CD14-positive monocyte (primary cell): ENCODE data around the gene H19. TPM values are rescaled to one million over a fixed set of nuclear protein-coding genes. Genes with fewer than 3 reads are reported as not detected.

ENCODE experiments used
- DNase-seq, 3 donors: peaks; one replicate each; pipeline ENCODE4 v3.0.0-alpha.2; 2011 to 2022
- H2AFZ ChIP-seq: 2 replicates; pipeline ENCODE4 v1.6.0; 2012; ENCODE audit warnings: mild to moderate bottlenecking, low read depth, low read length, inconsistent platforms; ENCODE audit not compliant: insufficient read depth, poor library complexity, severe bottlenecking
- H3K27ac ChIP-seq, 2 donors: 1 replicate in 1 of 2; 2 replicates in 1 of 2; pipeline ENCODE4 v1.5.1; 2012 to 2013; ENCODE audit warnings: low read length in 2 of 2, control low read depth in 1 of 2, inconsistent platforms in 1 of 2, low read depth in 1 of 2, mild to moderate bottlenecking in 1 of 2
- H3K27me3 ChIP-seq, 2 donors: one replicate each; pipeline versions ENCODE4 v1.6.0 to v1.6.1; 2011 to 2013; ENCODE audit warnings: low read length in 2 of 2; ENCODE audit not compliant: control insufficient read depth in 2 of 2, insufficient read depth in 2 of 2
- H3K36me3 ChIP-seq, 2 donors: replicated peaks in 1 of 2; 1 replicate in 1 of 2; 2 replicates in 1 of 2; pipeline versions ENCODE4 v1.5.1 to v1.6.1; 2012 to 2013; ENCODE audit warnings: low read length in 2 of 2, control low read depth in 1 of 2, inconsistent platforms in 1 of 2, mild to moderate bottlenecking in 1 of 2; ENCODE audit not compliant: insufficient read depth in 2 of 2, control insufficient read depth in 1 of 2
- H3K4me1 ChIP-seq, 2 donors: 1 replicate in 1 of 2; 2 replicates in 1 of 2; pipeline versions ENCODE4 v1.5.1 to v1.6.1; 2012 to 2013; ENCODE audit warnings: low read length in 2 of 2, control low read depth in 1 of 2, inconsistent platforms in 1 of 2, mild to moderate bottlenecking in 1 of 2, moderate library complexity in 1 of 2; ENCODE audit not compliant: insufficient read depth in 2 of 2, control insufficient read depth in 1 of 2
- H3K4me2 ChIP-seq: replicated peaks from 2 replicates; pipeline ENCODE3; 2012; ENCODE audit warnings: low read length, moderate library complexity, mild to moderate bottlenecking; ENCODE audit not compliant: poor library complexity, severe bottlenecking; ENCODE audit errors: extremely low read depth
- H3K4me3 ChIP-seq, 3 experiments: fragments of 200-600 bp in 1 of 3; sonication (generic) in 1 of 3; replicated peaks in 1 of 3; 1 replicate in 2 of 3; 2 replicates in 1 of 3; pipeline ENCODE4 v1.5.1; 2011 to 2013; ENCODE audit warnings: low read length in 3 of 3, mild to moderate bottlenecking in 3 of 3, control low read depth in 2 of 3, low read depth in 2 of 3, inconsistent platforms in 1 of 3, moderate library complexity in 1 of 3
- H3K79me2 ChIP-seq: 2 replicates; pipeline ENCODE4 v1.6.0; 2012; ENCODE audit warnings: mild to moderate bottlenecking, control low read depth, inconsistent platforms, low read length, moderate library complexity; ENCODE audit not compliant: insufficient read depth
- H3K9ac ChIP-seq: 2 replicates; pipeline ENCODE4 v1.6.0; 2017; ENCODE audit warnings: low read length, mild to moderate bottlenecking; ENCODE audit not compliant: insufficient read depth, poor library complexity, severe bottlenecking
- H3K9me3 ChIP-seq, 2 donors: replicated peaks in 1 of 2; 1 replicate in 1 of 2; 2 replicates in 1 of 2; pipeline versions ENCODE4 v1.5.1 to v1.6.1; 2012 to 2013; ENCODE audit warnings: low read length in 2 of 2, control low read depth in 1 of 2; ENCODE audit not compliant: control insufficient read depth in 1 of 2, insufficient read depth in 1 of 2
- H4K20me1 ChIP-seq: 2 replicates; pipeline ENCODE4 v1.6.0; 2012; ENCODE audit warnings: mild to moderate bottlenecking, low read length, control low read depth, moderate library complexity; ENCODE audit not compliant: insufficient read depth
- H3K27ac Mint-ChIP-seq, 7 donors: one replicate each; pipeline ENCODE4 v1.8.0; 2020; ENCODE audit warnings: mild to moderate bottlenecking in 7 of 7, mixed read lengths in 7 of 7, moderate library complexity in 6 of 7, inconsistent platforms in 2 of 7
- H3K27me3 Mint-ChIP-seq, 3 donors: one replicate each; pipeline ENCODE4 v1.8.0; 2021 to 2022; ENCODE audit warnings: low read depth in 3 of 3, mild to moderate bottlenecking in 3 of 3, mixed read lengths in 3 of 3, moderate library complexity in 3 of 3, inconsistent platforms in 1 of 3
- H3K36me3 Mint-ChIP-seq, 2 donors: one replicate each; pipeline ENCODE4 v1.8.0; 2020; ENCODE audit warnings: mixed read lengths in 2 of 2, inconsistent platforms in 1 of 2, mild to moderate bottlenecking in 1 of 2
- H3K4me1 Mint-ChIP-seq: one replicate; pipeline ENCODE4 v1.8.0; 2020; ENCODE audit warnings: mild to moderate bottlenecking, mixed read lengths
- H3K4me3 Mint-ChIP-seq, 2 donors: one replicate each; pipeline ENCODE4 v1.8.0; 2020; ENCODE audit warnings: mild to moderate bottlenecking in 2 of 2, mixed read lengths in 2 of 2, moderate library complexity in 1 of 2
- H3K9me3 Mint-ChIP-seq, 7 donors: one replicate each; pipeline ENCODE4 v1.8.0; 2020 to 2022; ENCODE audit warnings: mixed read lengths in 7 of 7, mild to moderate bottlenecking in 6 of 7, moderate library complexity in 6 of 7, inconsistent platforms in 2 of 7
- CTCF ChIP-seq: fragments of 200-600 bp; IDR thresholded peaks from one replicate; pipeline ENCODE4 v1.8.0; 2022; ENCODE audit warnings: antibody characterized with exemption, mild to moderate bottlenecking
- WGBS: methylation state at CpG from one replicate; pipeline ENCODE4 v1.1.5; 2013; ENCODE audit warnings: missing lambda C conversion rate; ENCODE audit not compliant: insufficient coverage; 5-methylcytosine and 5-hydroxymethylcytosine counted together
- intact Hi-C, 2 donors: fragments of 100-400 bp; cut with micrococcal nuclease; formaldehyde crosslinking; loops; one replicate each; pipeline versions ENCODE4 v1.15.0 to v1.15.1; 2023
- polyA plus RNA-seq, 3 donors: library from polyadenylated mRNA; depleted of rRNA in 1 of 3; unstranded in 2 of 3; stranded (reverse) in 1 of 3; fragments of 300-500 nt in 2 of 3; fragments of >200 nt in 1 of 3; fragmentation: Illumina TruSeq in 2 of 3; gene quantifications; 1 replicate in 2 of 3; 2 replicates in 1 of 3; pipeline ENCODE4 v1.2.3, GENCODE V29; 2012 to 2021

Gene H19
- polyA plus RNA-seq, 3 donors: 0.47 TPM; not detected in 2

- no peaks in the 10 kb centered on the region for H4K20me1 ChIP-seq
- whole genome bisulfite sequencing: no CpG with 5 or more reads among the region's 17 CpGs
- H3K27me3 ChIP-seq: no peaks in the 10 kb centered on the region
- Mint-ChIP-seq H3K36me3 (no peaks in the 10 kb centered on the region), H3K4me1 (no peaks in the 10 kb centered on the region), H3K4me3 (no peak overlapping the region), H3K27me3 (no peaks in the 10 kb centered on the region), H3K9me3 (no peaks in the 10 kb centered on the region), H3K27ac (no peak overlapping the region)
- no peaks in the 10 kb centered on the region for H3K36me3 ChIP-seq
- H3K4me3 ChIP-seq: no peak overlapping the region
- no peak for DNase-seq
- H3K79me2 ChIP-seq: no peaks in the 10 kb centered on the region
- no peak overlapping the region for H3K4me2 ChIP-seq
- TF ChIP-seq CTCF: no peak
- no peaks in the 10 kb centered on the region for H3K4me1 ChIP-seq
- no peak overlapping the region for H2AFZ ChIP-seq
- H3K27ac ChIP-seq: no peak overlapping the region
- no peaks in the 10 kb centered on the region for H3K9me3 ChIP-seq
- H3K9ac ChIP-seq: no peak overlapping the region
- intact Hi-C loops: no loop called here
Measured at GRCh38 chr11:1964348-1964747, 33.3 kb downstream of the H19 start.

- no peak for DNase-seq
- no peaks in the 10 kb centered on the region for H3K9me3 Mint-ChIP-seq
- intact Hi-C loops: no loop called here
- H3K4me1 Mint-ChIP-seq: no peaks in the 10 kb centered on the region
- Histone ChIP-seq H3K27ac (no peak overlapping the region), H3K27me3 (no peaks in the 10 kb centered on the region), H3K4me2 (no peak overlapping the region), H3K36me3 (no peaks in the 10 kb centered on the region), H3K9me3 (no peaks in the 10 kb centered on the region), H3K79me2 (no peaks in the 10 kb centered on the region), H4K20me1 (no peaks in the 10 kb centered on the region), H3K9ac (no peak overlapping the region), H3K4me3 (no peak overlapping the region), H2AFZ (no peak overlapping the region), H3K4me1 (no peaks in the 10 kb centered on the region)
- no peak overlapping the region for H3K27ac Mint-ChIP-seq
- no peak overlapping the region for H3K4me3 Mint-ChIP-seq
- no peaks in the 10 kb centered on the region for H3K27me3 Mint-ChIP-seq
- no peak for TF ChIP-seq CTCF
- no CpG with 5 or more reads among the region's 20 CpGs for WGBS
- H3K36me3 Mint-ChIP-seq: no peaks in the 10 kb centered on the region
Measured at GRCh38 chr11:1963864-1964263, 33.8 kb downstream of the H19 start.
